K562 (cell line): ENCODE measurements around the gene CPS1.

Experiments used
- CREB3L1 ChIP-seq: fragments of 450-650 bp; IDR thresholded peaks from 2 replicates; pipeline ENCODE4 v1.6.1; 2014; ENCODE audit warnings: low read depth, mild to moderate bottlenecking, moderate library complexity, borderline replicate concordance
- CTCF ChIP-seq, 3 experiments: IDR thresholded peaks in 2 of 3; conservative IDR thresholded peaks in 1 of 3; 2 replicates each; pipeline ENCODE4 v1.5.1; 2011 to 2012; ENCODE audit warnings: low read length in 3 of 3, mild to moderate bottlenecking in 3 of 3, control low read depth in 2 of 3, improper control_type of control experiment in 1 of 3, inconsistent platforms in 1 of 3, low read depth in 1 of 3, mixed read lengths in 1 of 3, moderate library complexity in 1 of 3; ENCODE audit not compliant: insufficient read depth in 2 of 3
- ELK1 ChIP-seq: sonication (generic); formaldehyde crosslinking; IDR thresholded peaks from 2 replicates; pipeline ENCODE4 v1.8.1; 2022; ENCODE audit warnings: missing genetic modification reagents
- ESRRB ChIP-seq: fragments of 250-450 bp; sonication (Bioruptor Pico); IDR thresholded peaks from 2 replicates; pipeline ENCODE4 v1.5.0; 2020; ENCODE audit warnings: mild to moderate bottlenecking, moderate library complexity, borderline replicate concordance
- FOXA1 ChIP-seq: fragments of 450-650 bp; IDR thresholded peaks from 2 replicates; pipeline ENCODE4 v1.6.1; 2016; ENCODE audit warnings: mild to moderate bottlenecking, borderline replicate concordance
- HDAC6 ChIP-seq: IDR thresholded peaks from 2 replicates; pipeline ENCODE4 v1.6.1; 2012; ENCODE audit warnings: low read depth, mild to moderate bottlenecking, control low read depth, inconsistent platforms, low read length, moderate library complexity
- KLF1 ChIP-seq: fragments of 450-650 bp; IDR thresholded peaks from 2 replicates; pipeline ENCODE4 v1.6.1; 2016; ENCODE audit warnings: missing genetic modification characterization, missing compliant biosample characterization
- POLR2A ChIP-seq: fragments of 450-650 bp; conservative IDR thresholded peaks from 2 replicates; pipeline ENCODE4 v1.6.1; 2016
- SIN3A ChIP-seq, 2 experiments: fragments of 150-350 bp in 1 of 2; IDR thresholded peaks; 2 replicates each; pipeline ENCODE4 v1.6.1; 2011 to 2016; ENCODE audit warnings: borderline replicate concordance in 2 of 2, low read depth in 2 of 2, low read length in 2 of 2, mild to moderate bottlenecking in 2 of 2, moderate library complexity in 2 of 2; ENCODE audit not compliant: control insufficient read depth in 1 of 2
- TCF7L2 ChIP-seq: fragments of 150-350 bp; IDR thresholded peaks from 2 replicates; pipeline ENCODE4 v1.6.1; 2016; ENCODE audit warnings: low read depth, mild to moderate bottlenecking, low read length, moderate library complexity
- TEAD1 ChIP-seq, 2 experiments: fragments of 450-650 bp in 1 of 2; sonication (generic) in 1 of 2; formaldehyde crosslinking; IDR thresholded peaks; 2 replicates each; pipeline versions ENCODE4 v1.4.0 to v1.8.0; 2020 to 2022; ENCODE audit warnings: mild to moderate bottlenecking in 2 of 2, missing genetic modification reagents in 1 of 2
- YY1 ChIP-seq, 3 experiments: IDR thresholded peaks; 2 replicates each; pipeline ENCODE4 v1.6.1; 2011; ENCODE audit warnings: low read length in 2 of 3, mild to moderate bottlenecking in 2 of 3, moderate library complexity in 2 of 3, borderline replicate concordance in 1 of 3, control low read depth in 1 of 3, low read depth in 1 of 3; ENCODE audit not compliant: insufficient read depth in 3 of 3, insufficient replicate concordance in 2 of 3, control insufficient read depth in 1 of 3, insufficient read length in 1 of 3; ENCODE audit errors: extremely low read depth in 1 of 3
- ZBTB7A ChIP-seq: IDR thresholded peaks from 2 replicates; pipeline ENCODE4 v1.6.1; 2011; ENCODE audit warnings: low read depth, mild to moderate bottlenecking, low read length, moderate library complexity, borderline replicate concordance; ENCODE audit not compliant: control insufficient read depth

GRCh38 chr2:210617318-210617717 is 60.9 kb downstream of the CPS1 start:
- no peak for TF ChIP-seq CREB3L1
- TF ChIP-seq ELK1 (CRISPR knock-in tag) = no peak
- TF ChIP-seq POLR2A = no peak
- TF ChIP-seq TEAD1 (CRISPR knock-in tag; IDR thresholded peaks at IDR 0.05) = no peak
- no peak for TF ChIP-seq CTCF (IDR thresholded peaks at IDR 0.05 in 2 of 3, conservative IDR thresholded peaks at IDR 0.05 in 1 of 3; ENCODE audit: insufficient read depth in 2 of 3, low read depth in 1 of 3, low read length in 3 of 3)
- no peak for TF ChIP-seq KLF1
- TF ChIP-seq SIN3A (IDR thresholded peaks at IDR 0.05; ENCODE audit: borderline replicate concordance in 2 of 2, control insufficient read depth in 1 of 2, low read depth in 2 of 2, low read length in 2 of 2) = no peak
- no peak for TF ChIP-seq YY1 (IDR thresholded peaks at IDR 0.05; ENCODE audit: borderline replicate concordance in 1 of 3, control insufficient read depth in 1 of 3, extremely low read depth in 1 of 3, insufficient read depth in 3 of 3, insufficient read length in 1 of 3, insufficient replicate concordance in 2 of 3, low read depth in 1 of 3, low read length in 2 of 3)
- no peak for TF ChIP-seq TCF7L2
- TF ChIP-seq FOXA1 = no peak
- TF ChIP-seq HDAC6 = no peak
- TF ChIP-seq ZBTB7A = no peak
- TF ChIP-seq ESRRB (CRISPR knock-in tag) = no peak
